OCI-LY1 (cell line): ENCODE data around the gene MARCHF6.

Experiments
- EZH2 ChIP-seq: fragments of 200-600 bp; sonication (generic), shearing (Covaris generic); IDR thresholded peaks from 2 replicates; pipeline ENCODE4 v1.8.0; 2017; ENCODE audit warnings: borderline replicate concordance, mixed run types, mild to moderate bottlenecking, antibody characterized with exemption, low read length, moderate library complexity, mixed read lengths
- TF ChIP-seq, protein P1 (sequence below): fragments of 200-600 bp; sonication (generic), shearing (Covaris generic); IDR thresholded peaks from 2 replicates; pipeline ENCODE4 v1.5.1; 2017; ENCODE audit warnings: mild to moderate bottlenecking, antibody characterized with exemption, low read length, moderate library complexity, mixed read lengths

GRCh38 chr5:10311595-10312425 is 41.7 kb upstream of the MARCHF6 start:
- no peak for TF ChIP-seq EZH2
- TF ChIP-seq, protein P1, sequence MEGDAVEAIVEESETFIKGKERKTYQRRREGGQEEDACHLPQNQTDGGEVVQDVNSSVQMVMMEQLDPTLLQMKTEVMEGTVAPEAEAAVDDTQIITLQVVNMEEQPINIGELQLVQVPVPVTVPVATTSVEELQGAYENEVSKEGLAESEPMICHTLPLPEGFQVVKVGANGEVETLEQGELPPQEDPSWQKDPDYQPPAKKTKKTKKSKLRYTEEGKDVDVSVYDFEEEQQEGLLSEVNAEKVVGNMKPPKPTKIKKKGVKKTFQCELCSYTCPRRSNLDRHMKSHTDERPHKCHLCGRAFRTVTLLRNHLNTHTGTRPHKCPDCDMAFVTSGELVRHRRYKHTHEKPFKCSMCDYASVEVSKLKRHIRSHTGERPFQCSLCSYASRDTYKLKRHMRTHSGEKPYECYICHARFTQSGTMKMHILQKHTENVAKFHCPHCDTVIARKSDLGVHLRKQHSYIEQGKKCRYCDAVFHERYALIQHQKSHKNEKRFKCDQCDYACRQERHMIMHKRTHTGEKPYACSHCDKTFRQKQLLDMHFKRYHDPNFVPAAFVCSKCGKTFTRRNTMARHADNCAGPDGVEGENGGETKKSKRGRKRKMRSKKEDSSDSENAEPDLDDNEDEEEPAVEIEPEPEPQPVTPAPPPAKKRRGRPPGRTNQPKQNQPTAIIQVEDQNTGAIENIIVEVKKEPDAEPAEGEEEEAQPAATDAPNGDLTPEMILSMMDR: no peak
